Superior temporal gyrus (tissue), 1 donor: ENCODE data around the gene WDR38.

ENCODE experiments used
- DNase-seq: peaks from one replicate; pipeline ENCODE4 v3.0.0-alpha.2; 2016; ENCODE audit errors: extremely low spot score

WDR38 gene

DNA sequence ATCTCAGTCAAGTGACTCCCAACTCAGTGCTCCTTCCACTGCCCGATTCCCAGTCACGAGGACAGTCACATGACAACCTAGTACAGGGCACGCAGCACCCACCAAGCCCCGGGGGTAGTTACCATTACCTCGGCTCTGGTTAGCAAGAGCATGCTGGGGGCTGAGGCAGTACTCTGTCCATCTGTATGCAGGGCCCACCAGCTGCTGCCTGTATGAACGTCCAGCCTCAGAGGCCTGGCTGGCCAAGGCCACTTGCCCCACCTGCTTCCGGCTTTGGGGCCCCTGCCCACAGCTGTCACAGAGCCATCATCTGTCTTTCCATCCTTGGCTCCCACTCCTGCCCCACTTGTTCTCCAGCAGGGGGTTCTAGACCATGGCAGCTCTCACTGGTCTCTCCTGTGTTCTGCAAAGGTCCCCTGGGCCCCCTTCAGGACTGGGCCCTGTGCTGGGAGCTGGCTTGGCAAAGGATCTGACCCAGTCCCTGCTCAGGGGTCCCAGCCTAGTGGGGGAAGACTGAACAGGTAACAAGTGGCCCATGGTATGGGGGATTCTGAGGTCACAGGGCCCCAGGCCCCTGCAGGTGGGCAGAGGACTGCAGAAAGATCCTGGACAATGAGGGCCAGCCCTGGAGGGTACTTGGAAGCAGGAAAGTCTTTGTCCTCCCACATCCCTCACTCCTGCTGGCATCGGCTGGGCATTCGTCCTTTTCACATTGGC, 5.2 kb downstream of the WDR38 start:
- no peak for DNase-seq

DNA sequence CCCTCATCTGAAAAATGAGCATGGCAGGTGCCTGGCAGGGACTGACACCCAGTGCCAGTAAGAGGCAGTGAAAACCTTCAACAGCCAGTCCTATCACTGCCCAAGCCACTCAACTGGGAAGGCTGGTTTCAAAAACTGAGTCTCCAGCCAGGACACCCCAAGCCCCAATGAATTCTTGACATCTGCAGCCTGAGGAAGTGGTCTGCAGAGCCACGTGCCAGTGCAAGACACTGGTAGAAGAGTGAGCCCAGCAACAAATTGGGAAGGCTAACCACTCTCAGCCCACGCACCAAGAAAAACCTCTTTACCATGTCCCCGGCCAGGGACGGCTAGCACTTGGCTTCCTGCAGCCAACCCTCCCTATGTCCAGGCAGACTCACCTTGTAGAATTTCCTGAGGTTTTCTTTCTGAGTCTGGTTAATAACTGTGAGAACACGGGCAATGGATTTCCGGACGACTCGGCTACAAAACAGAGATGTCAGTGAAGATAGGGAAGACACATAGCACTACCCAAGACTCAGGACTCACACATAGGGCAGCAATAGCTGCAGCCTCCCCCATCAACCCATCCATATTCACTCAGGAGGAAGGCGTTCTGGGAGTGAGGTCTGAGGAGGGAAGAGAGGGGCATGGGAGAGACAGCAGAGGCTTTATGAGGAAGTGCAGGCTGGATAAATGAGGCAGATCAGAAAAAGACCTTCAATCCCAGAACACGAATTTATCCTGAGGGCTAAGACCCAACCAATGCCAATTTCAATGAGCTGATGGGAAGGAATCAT, 6.7 kb downstream of the WDR38 start:
- DNase-seq, result no peak

DNA sequence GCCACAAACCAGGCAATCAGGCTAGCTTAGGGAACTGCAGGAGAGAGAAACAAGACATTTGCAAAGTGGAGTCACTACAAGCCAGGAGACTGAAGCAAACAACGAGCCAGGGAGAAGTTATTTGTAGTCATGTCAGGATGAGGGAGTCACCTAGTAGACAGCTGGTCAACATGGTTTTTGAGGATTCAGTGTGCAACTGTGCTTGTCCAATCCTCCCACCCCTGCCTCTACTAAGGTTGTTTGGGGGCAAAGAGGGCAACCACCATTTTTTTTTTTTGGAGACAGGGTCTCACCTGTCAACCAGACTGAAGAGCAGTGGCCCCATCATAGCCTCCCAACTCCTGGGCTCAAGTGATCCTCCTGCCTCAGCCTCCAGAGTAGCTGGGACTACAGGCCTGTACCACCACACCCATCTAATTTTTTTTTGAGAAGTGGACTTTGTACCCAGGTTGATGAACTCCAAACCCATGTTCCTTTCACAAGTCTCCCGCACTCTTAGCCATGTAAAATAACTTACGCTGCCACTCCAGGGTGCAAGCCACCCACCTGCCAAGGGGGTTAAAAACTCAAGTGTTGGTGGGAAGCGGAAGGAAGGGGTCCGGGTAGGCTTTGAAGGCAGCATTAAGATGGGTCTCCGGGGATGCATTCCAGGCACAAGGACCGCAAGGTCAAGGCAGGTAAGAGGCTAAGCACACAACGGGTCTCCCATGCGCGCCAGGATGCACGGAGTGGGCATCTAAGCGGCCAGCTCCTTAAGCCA, 7.5 kb downstream of the WDR38 start:
- DNase-seq, result peak; percentile 12

DNA sequence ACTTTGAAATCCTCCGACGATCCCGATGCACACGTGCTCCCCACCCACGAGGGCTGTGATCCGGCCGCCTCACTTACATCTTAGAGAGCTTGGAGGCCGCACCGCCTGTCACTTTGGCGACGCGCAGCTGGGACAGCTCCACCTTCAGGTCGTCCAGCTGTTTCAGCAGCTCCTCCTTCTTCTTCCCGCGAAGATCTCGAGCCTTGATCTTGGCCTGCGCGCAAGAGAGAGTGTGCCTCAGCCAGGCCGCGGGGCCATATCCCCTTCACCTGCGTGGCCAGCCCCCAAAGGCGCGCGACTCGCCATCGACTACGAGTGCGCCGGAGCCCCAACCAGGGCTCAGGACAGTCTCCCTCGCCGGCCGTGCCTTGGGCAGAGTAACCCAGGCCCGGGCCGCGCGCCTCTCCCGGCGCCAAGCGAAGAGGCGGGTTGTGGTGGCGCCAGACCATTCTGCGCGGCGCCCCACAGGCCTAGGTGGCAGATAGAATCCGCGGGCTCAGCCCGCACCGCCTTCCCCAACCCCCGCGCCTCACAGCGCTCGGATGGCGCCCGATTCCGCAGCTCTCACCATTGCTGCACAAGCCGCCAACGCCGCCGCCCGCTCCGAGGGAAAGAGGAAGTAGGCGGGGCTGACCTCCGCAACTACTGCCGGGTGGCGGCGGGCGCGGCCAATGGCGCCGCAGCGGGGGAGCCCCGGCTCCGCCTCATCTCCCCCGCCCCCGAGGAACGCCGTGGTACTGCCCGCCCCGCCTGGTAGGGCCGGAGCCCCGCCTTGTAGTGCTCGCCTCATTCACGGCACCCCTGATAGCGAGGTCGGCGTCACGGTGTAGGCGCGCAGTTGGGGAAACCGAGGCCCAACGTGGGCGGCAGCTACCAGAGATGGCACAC, 8.3 kb downstream of the WDR38 start, which contains the start of the genes ARPC5L and RPL35:
Gene ARPC5L (plus strand): TSS at position 789 of the 888 bp plus-strand sequence. CDS start 7,161 bp downstream, outside the sequence.
Gene RPL35 (minus strand): TSS at position 616 of the 888 bp plus-strand sequence. CDS start 45 bp downstream, at position 571.
- peak; percentile 93 for DNase-seq

DNA sequence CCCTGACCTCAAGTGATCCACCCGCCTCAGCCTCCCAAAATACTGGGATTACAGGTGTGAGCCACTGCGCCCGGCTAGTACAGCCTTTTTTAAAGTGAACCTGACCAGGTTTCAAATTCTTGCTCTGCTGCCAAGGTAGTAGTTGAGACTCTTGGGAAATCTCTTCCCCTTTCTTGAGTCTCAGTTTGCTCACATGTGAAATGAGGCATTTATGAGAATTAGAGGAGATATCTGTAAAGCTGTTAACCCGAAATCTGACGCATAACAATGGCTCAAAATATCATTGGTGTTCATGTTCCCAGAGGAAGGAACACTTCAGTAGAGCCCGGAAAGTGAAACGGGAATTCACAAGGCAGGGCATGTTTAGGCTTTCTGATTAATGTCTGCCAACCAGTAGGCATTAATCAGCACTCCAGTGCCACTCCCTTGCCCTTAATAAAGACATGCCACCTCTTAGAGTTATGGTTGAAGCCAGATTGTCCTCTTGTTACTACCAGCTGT, 10.2 kb downstream of the WDR38 start:
- DNase-seq, result no peak

DNA sequence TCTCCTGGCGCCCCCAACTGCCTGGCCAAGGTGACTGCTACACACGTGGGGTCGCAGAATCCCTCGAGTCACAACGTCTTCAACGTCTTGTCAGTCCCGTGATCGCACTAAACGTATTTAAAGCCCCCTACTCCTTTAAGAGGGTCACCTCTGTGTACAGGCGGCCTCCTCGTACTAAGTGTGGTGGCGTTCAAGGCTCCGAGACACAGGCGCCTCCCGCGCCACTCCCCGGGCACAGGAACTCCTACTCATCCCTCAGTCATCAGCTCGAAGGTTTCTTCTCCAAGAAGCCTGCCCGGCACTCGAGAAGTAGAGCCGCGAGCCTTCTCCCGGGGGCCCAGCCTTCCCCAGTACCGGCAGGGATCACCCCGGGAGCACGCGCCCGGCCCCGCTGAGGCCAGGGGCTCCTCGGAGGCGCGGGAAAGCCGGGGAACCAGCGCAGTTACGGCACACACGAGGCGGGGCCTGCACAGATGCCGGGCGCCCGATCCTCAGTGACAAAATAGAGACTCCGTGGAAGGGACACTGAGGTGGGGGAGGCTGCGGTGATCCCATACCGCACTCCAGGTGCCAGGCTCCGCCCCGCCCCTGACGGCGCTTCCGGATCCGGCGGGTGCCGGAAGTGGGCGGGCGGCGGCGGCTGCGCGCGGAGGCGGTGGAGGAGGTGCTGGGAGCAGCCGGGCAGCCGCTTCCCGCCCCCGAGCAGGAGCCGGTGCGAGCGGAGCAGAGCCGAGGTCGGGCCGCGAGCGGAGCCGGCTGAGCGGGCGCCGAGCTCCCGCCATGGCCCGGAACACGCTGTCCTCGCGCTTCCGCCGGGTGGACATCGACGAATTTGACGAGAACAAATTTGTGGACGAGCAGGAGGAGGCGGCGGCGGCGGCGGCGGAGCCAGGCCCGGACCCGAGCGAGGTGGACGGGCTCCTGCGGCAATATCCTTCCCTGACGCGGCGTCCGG, 15.5 kb downstream of the WDR38 start:
- DNase-seq, result peak; percentile 85

DNA sequence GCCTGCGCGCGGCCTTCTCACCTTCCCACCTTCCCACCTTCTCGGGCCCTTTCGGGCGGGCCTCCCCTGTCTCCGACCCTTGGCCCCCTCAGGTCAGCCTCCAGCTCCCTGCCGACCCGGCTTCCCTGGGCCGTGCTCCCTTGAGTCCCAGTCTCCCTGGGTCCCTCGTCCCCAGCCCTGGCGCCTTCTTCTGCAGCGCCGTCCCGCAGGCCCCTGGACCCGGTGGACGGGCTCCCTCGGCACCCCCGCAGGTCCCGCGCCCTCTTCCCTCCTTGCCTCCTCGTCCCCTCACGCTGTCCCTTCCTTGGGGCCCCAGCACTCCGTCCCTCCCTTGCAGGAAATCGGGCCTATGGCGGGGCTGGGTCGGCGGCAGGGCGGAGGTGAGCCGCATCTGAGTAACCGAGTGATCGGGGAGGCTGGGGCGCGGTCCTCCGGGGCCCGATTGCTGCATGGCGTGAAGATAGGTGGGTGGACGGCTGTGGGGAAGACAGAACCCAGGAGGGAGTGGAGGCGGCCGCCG, 16.3 kb downstream of the WDR38 start:
- no peak for DNase-seq

DNA sequence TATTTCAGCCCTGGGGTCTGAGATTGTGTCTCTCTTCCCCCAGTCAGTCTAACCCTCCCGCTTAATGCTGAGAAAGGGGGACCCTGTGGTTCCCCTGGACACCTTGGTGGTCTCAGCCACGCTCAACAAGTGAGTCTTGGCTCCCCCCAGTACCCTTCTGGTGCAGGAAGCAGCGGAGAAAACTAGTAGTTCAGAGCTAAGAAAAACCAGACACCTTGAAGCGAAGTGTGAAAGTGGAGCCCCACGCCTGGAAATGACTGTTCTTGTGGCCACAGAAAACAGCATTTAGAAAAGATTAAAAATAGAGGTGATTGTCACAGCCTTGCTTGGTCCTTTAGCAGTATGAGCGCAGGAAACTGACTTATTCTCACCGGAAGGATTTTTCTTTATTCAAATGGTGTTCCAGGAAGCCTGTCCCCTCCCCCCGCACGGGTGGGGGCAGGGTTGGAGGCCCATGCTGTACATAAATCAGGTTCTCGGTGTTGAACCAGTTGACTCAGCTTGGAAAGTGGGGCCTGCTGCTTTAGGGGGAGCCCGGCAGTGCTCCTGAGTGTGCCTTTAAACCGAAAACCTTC, 16.8 kb downstream of the WDR38 start:
- DNase-seq, result peak; percentile 36

DNA sequence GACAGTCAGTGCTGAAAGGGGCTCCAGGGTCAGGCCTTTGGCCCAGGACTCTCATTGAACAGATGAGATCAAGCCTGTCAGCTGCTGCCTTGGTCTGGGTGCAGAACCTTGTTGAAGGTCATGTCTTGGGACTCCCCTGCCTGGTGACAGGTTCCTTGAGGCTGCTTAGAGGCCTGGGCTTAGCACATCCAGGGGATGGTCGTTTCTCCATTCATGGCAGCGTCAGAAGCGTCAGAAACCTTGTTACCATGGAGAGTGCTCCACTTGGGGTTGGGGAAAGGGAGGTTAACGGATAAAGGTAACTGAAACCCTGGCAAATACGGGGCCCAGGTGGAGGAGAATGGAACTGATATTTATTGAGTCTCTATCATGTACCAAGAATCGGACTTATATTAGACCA, 17.5 kb downstream of the WDR38 start:
- DNase-seq, result no peak

DNA sequence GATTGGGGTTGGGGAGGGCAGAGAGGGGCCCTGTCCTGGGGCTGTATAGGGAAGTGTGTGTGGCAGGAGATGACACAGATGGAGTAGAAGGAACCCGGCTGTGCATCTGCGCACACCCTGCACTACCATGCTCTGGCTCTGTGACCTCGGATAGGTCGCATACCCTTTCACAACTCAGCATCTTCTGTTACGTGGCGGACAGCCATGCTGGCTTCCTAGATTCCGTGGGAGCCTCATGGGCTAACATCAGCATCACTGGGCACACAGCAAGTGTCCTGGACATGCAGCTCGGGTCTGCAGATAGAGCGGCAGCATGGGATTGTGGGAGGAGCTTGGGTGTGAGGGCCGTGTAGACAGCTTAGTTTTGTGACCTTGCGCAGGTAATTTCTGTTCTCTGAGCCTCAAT, 17.9 kb downstream of the WDR38 start:
- no peak for DNase-seq

DNA sequence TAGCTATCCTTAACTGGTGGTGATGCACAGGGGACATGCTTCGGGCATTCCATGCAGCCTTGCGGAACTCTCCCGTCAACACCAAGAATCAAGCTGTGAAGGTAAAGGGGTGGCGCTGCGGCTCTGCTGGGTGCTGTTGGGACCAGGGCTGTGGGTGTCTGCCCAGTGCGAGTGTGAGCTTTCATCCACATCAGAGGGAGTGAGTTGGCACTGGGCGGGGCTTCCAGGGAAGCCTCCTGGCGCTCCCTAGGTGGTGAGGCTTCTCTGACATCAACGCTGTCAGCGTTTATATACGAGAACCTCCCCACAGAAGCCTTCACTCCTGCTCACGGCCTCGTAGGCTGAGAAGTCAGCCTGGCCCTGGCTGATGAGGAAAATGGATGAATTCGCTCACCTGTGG, 20.4 kb downstream of the WDR38 start:
- peak; percentile 20 for DNase-seq

DNA sequence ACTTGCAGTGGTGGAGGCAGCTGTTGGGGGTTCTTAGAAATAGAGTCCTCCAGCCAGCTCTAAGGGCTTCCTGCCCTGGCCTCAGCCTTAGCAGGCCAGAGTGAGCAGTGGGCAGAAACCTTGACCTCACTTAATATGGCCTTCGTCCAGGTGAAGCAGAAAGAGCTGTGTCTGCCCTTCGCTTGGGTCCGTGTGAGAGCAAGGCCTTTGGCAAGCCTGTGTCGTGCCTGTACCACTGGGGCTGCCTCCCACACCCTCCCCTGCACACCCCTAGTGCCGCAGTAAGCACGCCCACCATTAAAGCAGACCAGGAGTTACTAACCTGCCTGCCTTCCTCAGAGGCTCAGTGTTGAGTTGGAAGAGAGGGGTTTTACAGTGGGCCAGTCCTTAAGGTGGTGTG, 22.2 kb downstream of the WDR38 start:
- DNase-seq, result no peak

DNA sequence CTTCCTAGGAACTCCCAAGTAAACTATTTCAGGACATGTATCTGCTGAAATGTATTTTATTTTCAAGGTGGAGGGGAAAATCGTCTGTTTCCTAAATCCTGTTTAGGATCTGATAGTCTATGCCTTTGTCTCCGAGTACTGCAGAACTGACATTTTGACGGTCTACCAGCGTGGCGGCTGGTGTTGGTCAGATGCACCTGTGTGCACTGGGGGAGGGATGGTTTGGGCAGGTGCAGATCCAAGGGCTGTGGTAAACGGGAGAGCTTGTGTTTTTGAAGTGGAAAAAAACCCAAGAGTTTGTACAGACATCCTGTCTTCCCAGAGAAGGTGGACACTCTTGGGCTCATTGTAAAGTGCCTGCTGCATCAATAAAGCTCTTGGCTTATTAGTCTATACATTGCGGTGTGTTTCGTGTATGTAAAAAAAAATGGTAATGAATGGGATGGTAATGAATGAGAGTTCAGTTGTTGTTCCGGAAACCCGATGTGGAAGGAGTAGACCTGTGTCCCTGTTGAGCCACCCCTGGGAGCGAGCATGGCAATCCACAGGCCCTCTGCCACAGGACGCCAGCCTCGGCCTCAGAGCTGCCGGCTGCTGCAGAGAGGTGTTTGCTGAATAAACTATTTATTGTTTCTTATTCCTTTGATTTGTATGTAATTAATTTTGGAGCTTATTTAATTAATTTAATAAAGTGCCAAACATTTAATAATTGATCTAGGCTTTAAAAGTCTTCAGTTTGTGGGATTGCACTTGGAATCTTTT, 23.9 kb downstream of the WDR38 start:
- DNase-seq, result no peak

DNA sequence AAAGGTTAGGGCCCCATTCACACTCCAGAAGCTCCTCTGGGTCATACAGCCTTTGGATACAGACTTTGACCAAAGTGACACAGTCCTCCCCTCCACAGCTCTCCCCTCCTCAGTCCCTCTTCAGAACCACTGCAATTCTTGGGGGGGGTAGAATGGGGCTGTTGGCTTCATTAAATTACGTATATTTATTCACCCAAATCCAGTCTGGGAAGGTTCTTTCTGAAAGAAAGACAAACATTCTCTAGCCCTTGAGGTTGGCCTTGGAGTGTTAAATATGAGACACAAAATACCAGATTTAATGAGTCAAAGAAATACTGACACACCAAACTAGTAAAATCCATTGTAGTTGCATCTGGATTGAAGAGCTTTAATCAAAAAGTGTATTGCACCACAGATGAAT, 24.8 kb downstream of the WDR38 start:
- no peak for DNase-seq

DNA sequence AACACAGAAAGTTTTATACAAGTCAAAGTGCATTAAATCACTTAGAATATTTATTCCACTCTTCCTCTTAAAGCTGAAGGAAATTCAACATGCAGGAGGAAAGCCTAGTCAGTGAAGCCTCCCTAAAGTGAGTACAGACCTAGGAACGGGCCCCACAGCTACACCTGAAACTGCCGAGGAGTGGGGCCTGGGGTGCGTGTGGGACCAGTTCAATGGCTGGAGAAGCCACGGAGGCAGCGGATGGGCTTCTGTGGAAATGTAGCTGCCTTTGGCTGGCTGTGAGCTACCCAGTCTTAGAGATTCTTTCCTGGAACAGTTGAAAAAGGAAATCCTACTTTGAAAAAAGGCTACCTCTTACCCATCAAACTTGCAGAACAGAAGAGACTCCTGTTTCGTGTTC, 25.3 kb downstream of the WDR38 start:
- DNase-seq, result no peak

DNA sequence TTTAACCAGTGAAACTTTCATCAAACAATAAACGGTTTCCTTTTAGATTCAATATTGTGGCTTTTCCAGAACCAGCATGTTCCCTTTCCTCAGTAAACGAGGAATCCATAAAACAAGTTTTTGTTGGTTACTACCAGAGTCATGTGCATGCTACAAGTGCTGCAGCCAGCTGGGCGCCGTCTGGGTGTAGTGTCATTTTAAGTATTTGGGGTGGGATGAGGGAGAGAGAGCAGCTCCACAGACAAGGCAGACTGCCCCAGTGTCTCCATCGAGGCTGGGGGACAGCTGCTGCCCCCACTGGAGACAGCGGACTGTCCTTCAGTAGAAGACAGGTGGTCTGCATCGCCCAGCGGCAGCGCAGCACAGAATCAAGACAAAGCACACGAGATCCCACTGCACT, 26.0 kb downstream of the WDR38 start:
- DNase-seq, result no peak

DNA sequence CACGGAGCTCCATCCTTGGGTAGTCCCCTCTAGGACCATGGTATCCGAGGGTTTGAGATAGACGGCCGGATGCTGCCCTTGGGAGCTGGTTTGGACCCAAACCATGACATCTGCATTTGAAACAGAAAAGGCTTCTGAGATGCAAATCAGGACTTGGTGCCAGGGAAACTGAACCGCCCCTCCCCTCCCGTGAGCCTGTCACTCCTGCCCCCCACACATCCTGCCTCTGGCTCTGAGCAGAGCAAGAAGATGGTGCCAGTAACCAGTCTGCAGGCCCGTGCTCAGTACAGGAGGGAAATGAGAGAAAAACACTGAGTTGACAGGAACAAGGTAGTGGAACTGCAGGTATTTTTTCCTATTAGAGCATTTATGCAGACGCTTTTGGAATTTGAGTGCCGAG, 27.2 kb downstream of the WDR38 start:
- DNase-seq, result peak; percentile 21

DNA sequence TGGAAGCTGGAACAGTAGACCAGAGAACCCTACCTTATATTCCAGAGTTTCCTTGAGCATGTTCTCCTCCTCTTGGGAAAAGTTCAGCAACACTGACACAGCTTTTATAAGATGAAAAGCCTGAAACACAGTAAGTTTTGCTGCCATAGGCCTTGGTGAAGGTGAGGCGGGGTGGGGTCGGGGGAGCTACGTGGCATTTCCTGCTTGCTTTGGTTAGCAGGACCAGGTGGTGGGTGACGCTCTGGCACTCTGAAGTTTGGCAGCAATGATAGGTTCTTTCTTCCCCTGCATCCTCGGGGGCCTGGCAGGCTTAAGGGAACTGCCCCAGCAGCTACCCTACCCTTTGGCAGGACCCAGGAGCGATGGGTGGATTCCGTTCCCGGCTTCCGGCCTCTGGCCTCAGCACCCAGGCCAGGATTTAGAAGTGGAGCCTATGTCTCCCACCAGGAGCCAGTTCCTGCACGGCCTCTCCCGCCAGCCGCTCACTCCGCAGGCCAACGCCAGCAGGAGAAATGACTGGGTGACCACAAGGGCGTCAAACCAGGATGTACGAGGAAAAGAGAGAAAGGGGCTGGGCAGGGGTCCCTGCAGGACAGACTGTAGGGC, 28.0 kb downstream of the WDR38 start:
- DNase-seq, result no peak
